K562 (cell line): Measurements from ENCODE around the gene TAF15. TPM values are rescaled to one million over a fixed set of nuclear protein-coding genes. Genes with fewer than 3 reads are reported as not detected.

ENCODE experiments used
- AFF4 ChIP-seq: sonication (generic); formaldehyde crosslinking; IDR thresholded peaks from 2 replicates; pipeline ENCODE4 v1.8.0; 2023; ENCODE audit warnings: mild to moderate bottlenecking, missing genetic modification reagents
- BRF2 ChIP-seq: IDR thresholded peaks from 3 replicates; pipeline ENCODE4 v1.6.1; 2011; ENCODE audit warnings: borderline replicate concordance, mild to moderate bottlenecking; ENCODE audit not compliant: insufficient read length, insufficient read depth
- CBFA2T2 ChIP-seq: fragments of 450-650 bp; conservative IDR thresholded peaks from 2 replicates; pipeline ENCODE4 v1.6.1; 2017; ENCODE audit warnings: mild to moderate bottlenecking
- CBFA2T3 ChIP-seq: fragments of 450-650 bp; IDR thresholded peaks from 2 replicates; pipeline ENCODE4 v1.6.1; 2017
- CCNT2 ChIP-seq: IDR thresholded peaks from 2 replicates; pipeline ENCODE4 v1.6.1; 2011; ENCODE audit warnings: borderline replicate concordance, low read depth, mild to moderate bottlenecking, moderate library complexity, mixed read lengths, low read length; ENCODE audit not compliant: insufficient read length; ENCODE audit errors: extremely low read depth
- CEBPG ChIP-seq, 3 experiments: fragments of 200-800 bp in 1 of 3; sonication (Bioruptor generic) in 1 of 3; sonication (generic) in 1 of 3; formaldehyde crosslinking in 1 of 3; IDR thresholded peaks in 2 of 3; conservative IDR thresholded peaks in 1 of 3; 2 replicates each; pipeline versions ENCODE4 v1.6.1 to v1.8.0; 2016 to 2022; ENCODE audit warnings: missing compliant biosample characterization in 2 of 3, missing genetic modification characterization in 2 of 3, mild to moderate bottlenecking in 1 of 3, missing genetic modification reagents in 1 of 3
- E2F8 ChIP-seq: fragments of 450-650 bp; IDR thresholded peaks from 2 replicates; pipeline ENCODE4 v1.7.1; 2018; ENCODE audit warnings: mild to moderate bottlenecking, low read depth; ENCODE audit not compliant: partially characterized antibody
- HDGF ChIP-seq: fragments of 450-650 bp; IDR thresholded peaks from 2 replicates; pipeline ENCODE4 v1.6.1; 2016
- POLR2B ChIP-seq: fragments of 450-650 bp; IDR thresholded peaks from 2 replicates; pipeline ENCODE4 v1.6.1; 2018; ENCODE audit warnings: low read depth; ENCODE audit not compliant: partially characterized antibody
- RBM34 ChIP-seq: fragments of 200-400 bp; formaldehyde crosslinking; IDR thresholded peaks from 2 replicates; pipeline ENCODE4 v1.6.1; 2018; ENCODE audit warnings: low read length, borderline replicate concordance; ENCODE audit not compliant: insufficient read depth
- SNRNP70 ChIP-seq: fragments of 200-400 bp; formaldehyde crosslinking; optimal IDR thresholded peaks from 2 replicates; pipeline ENCODE3; 2017; ENCODE audit warnings: low read depth, low read length
- SUPT5H ChIP-seq: fragments of 450-650 bp; IDR thresholded peaks from 2 replicates; pipeline ENCODE4 v1.6.1; 2016
- TFAM ChIP-seq: fragments of 250-450 bp; sonication (Bioruptor Pico); conservative IDR thresholded peaks from 2 replicates; pipeline ENCODE4 v1.5.0; 2021; ENCODE audit warnings: mild to moderate bottlenecking, moderate library complexity
- THRB ChIP-seq: fragments of 450-650 bp; formaldehyde crosslinking; conservative IDR thresholded peaks from 2 replicates; pipeline ENCODE4 v1.4.0; 2022; ENCODE audit warnings: mild to moderate bottlenecking, missing genetic modification characterization
- ZKSCAN1 ChIP-seq: fragments of 150-350 bp; IDR thresholded peaks from 2 replicates; pipeline ENCODE4 v1.6.1; 2016; ENCODE audit warnings: low read depth, low read length
- ZNF217 ChIP-seq: sonication (generic); formaldehyde crosslinking; IDR thresholded peaks from 2 replicates; pipeline ENCODE4 v1.8.0; 2022; ENCODE audit warnings: mild to moderate bottlenecking, missing genetic modification reagents
- ZNF316 ChIP-seq: fragments of 450-650 bp; IDR thresholded peaks from 2 replicates; pipeline ENCODE4 v1.6.1; 2016
- ZNF717 ChIP-seq: fragments of 250-450 bp; sonication (Bioruptor Pico); IDR thresholded peaks from 2 replicates; pipeline ENCODE4 v1.5.0; 2021
- ZNF785 ChIP-seq: fragments of 250-450 bp; sonication (Bioruptor Pico); IDR thresholded peaks from 2 replicates; pipeline ENCODE4 v1.4.0; 2020; ENCODE audit warnings: mild to moderate bottlenecking
- polyA plus RNA-seq, 8 experiments: library from polyadenylated mRNA; depleted of rRNA in 4 of 8; stranded (reverse) in 5 of 8; unstranded in 3 of 8; fragments of >200 nt; fragmentation: Nextera tagmentation in 2 of 8; fragmentation: Illumina TruSeq in 1 of 8; extraction: Ambion mirVana in 2 of 8; extraction: Trizol in 1 of 8; gene quantifications; 2 replicates each; pipeline versions ENCODE4 v1.2.1 to v1.2.3, GENCODE V29; 2011 to 2014; ENCODE audit warnings: inconsistent platforms in 1 of 8, missing spikeins in 1 of 8
- total RNA-seq, 7 experiments: library from RNA; depleted of rRNA in 6 of 7; stranded (reverse); fragments of >200 nt in 6 of 7; fragmentation: Illumina TruSeq in 2 of 7; extraction: Trizol in 2 of 7; gene quantifications; 2 replicates each; pipeline versions ENCODE4 v1.2.1 to v1.2.3, GENCODE V29; 2011 to 2021; ENCODE audit warnings: low replicate concordance in 1 of 7

TAF15 gene
- total and polyA plus RNA-seq, 9 of the 15 experiments (the other 6 are each of a cell fraction or from before 2014, with no cell fraction given) = 4.1 to 272 (median 56.8) TPM

- TF ChIP-seq AFF4 (CRISPR knock-in tag) (peak; percentile 89), ZNF217 (CRISPR knock-in tag) (no peak), ZKSCAN1 (no peak), SUPT5H (peak; percentile 99), ZNF717 (CRISPR knock-in tag) (no peak), CCNT2 (peak; percentile 65), ZNF316 (peak; percentile 19; the same call in 1 of the 2 replicates), RBM34 (no peak), E2F8 (peak; percentile 18), CBFA2T3 (no peak), HDGF (no peak), POLR2B (peak; percentile 99), TFAM (CRISPR knock-in tag) (no peak), SNRNP70 (no peak), CBFA2T2 (no peak), THRB (CRISPR knock-in tag) (peak; percentile 64; the same call in 1 of the 2 replicates), ZNF785 (no peak), CEBPG (CRISPR knock-in tag; IDR thresholded peaks at IDR 0.05) (no peak), CEBPG (tag; conservative IDR thresholded peaks at IDR 0.05 in 1 of 2, IDR thresholded peaks at IDR 0.05 in 1 of 2) (peak; percentile 11 to 62; a peak in 2 of 4 replicates), BRF2 (no peak)
Measured at GRCh38 chr17:35808962-35809854, at the start of gene TAF15 (continued).
